Stimulated activated naive CD4-positive, alpha-beta T cell (primary cell): ENCODE measurements around the gene ZNF423.

Experiments used
- DNase-seq, 6 experiments: peaks; one replicate each; lab custom pipeline; 2025; lab: John Stamatoyannopoulos, UW

The ZNF423 gene

GRCh38 chr16:49599704-49600103 is 256.2 kb downstream of the ZNF423 start:
- no peak for DNase-seq

- no peak for DNase-seq
Measured at GRCh38 chr16:49599281-49599680, 256.6 kb downstream of the ZNF423 start.

DNA sequence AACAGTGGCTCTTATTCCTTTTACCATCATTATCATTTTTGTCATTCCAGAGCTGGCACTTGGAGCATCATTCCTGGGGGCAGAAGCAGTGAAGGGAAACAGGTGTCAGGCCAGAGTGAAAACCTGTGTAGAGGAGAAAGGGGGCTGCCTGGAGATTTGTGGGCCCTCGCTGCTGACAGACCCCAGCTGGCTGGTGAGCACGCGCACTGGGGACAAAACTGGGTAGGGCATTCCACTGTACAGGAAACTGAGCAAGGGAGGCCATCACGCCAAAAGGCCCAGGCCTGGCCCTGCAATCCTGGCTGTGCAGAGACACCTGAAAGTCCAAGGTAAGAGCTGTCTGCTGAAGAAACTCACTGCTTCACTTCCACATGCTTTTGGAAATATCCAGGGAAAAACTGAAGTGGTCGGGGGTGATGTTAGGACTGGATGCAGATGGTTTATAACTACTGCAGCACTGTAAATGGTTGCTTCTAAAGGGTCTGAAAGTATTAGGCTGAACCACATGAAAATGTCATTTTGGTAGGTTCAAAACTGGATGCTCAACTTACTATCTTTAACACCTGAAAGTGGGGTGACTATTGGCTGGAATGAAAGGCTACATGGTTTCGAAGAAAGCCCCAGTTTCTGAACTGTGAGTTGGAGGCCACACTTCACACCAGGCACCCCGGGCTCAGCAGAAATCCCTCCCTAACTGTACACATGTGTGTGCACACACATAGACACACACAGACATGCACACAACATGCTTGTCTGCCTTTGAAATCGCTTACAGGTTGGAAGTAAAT is 257.3 kb downstream of the ZNF423 start:
- no peak for DNase-seq

DNA sequence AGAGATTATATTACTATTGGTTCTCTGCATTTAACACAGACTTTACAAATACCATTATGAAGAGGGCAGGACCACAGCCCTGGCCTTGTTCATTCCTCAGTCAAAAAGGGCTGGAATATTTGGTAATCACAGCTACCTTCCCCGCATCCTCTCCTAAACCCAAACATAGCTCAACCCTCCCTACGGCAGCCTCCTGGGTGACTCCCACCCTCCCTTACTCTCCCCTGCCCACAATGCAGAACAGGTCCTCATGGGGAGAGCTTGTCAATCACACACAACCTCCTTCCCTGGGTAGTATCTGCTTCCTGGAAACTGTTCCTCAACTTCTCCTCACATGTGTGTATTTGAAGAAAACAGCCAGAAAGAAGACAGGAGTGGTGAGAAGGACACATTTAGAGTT is 258.1 kb downstream of the ZNF423 start:
- no peak for DNase-seq

- no peak for DNase-seq
Measured at GRCh38 chr16:49596648-49597291, 259.1 kb downstream of the ZNF423 start.

DNA sequence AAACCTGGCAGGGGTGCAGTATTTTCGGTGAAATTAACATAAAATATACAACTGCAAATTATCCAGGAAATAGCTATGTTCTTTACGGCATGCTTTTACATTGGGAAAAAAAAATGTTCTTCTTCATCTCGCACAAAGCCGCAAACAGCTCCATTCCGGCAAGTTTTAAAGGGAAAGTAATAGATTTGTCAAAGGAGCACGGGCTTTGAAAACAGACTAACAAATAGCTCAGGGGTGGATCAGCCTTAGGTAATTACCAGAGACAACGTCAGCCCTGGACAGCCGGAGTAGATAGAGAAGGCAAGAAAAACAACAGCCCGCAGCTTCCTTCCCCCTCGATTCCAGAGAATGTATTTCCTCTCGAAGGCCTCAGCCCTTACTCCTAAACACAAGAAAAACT is 259.8 kb downstream of the ZNF423 start:
- peak in 3 of 6 experiments; percentile 17 to 39 (median 24) for DNase-seq

- no peak for DNase-seq
Measured at GRCh38 chr16:49594685-49595498, 261.0 kb downstream of the ZNF423 start.

GRCh38 chr16:49594153-49594552 is 261.8 kb downstream of the ZNF423 start:
- DNase-seq, result no peak

DNA sequence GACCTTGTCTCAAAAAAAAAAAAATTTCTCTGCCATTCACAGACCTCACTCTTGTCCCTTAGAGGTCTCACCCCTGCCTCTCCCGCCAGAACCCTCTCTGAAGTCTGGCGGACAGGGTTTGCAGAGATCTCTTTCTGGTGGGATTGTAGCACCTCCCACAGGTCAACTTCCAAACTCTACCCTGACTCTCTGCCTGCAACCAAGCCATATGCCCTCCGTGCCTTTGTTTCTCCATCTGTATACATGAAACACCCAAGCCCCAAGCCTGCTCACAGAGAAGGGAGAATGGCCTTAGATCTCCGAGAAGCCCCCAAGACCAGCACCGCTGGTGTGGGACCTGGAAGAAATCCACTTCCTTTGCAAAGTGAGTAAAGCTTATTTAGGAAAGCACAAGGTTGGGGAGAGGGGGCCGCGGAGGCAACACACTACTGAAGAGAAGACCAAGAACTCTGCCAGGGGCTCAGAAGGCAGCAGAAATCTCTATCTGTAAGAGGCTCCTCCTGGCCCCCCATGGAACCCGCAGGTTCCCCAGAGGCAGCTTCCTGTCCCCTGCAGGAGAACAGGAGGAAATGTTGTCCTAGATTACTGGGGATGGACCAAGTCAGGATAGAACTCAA is 262.4 kb downstream of the ZNF423 start:
- no peak for DNase-seq

DNA sequence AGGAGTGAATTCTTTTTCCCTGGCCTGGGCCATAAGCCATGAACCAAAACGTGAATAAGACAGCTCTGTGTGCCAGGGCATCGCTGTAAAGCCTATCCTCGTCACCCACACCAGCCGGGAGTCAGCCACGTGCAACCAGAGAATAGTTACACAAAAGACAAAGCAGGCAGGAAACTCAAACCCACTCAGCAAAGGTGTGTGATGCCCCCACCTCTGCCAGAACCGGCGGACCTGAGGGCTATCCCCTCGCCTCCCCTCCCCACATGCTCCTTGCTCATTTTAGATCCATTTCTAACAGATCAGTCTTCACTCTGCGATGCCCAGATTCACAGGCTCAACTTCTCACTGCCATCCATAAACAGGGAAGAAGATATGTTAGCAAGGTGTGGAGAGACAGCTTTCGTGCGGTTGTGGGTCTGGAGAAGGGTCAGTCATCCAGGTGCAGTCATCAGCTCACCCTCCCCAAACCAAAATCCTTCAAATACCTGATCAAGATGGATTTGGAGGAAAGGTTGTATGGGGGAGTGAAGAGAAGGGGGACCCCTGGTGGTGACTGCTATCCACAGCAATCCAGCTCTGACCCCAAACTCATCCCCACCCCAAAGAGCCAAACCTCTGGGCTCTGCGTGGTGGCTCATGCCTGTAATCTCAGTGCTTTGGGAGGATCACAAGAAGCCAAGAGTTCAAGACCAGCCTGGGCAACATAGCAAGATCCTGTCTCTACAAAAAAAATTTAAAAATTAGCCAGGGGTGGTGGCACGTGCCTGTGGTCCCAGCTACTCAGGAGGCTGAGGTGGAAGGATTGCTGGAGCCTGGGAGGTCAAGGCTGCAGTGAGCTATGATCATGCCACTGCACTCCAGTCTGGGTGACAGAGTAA is 263.1 kb downstream of the ZNF423 start:
- DNase-seq, result peak; percentile 4 to 62 (median 32)

DNA sequence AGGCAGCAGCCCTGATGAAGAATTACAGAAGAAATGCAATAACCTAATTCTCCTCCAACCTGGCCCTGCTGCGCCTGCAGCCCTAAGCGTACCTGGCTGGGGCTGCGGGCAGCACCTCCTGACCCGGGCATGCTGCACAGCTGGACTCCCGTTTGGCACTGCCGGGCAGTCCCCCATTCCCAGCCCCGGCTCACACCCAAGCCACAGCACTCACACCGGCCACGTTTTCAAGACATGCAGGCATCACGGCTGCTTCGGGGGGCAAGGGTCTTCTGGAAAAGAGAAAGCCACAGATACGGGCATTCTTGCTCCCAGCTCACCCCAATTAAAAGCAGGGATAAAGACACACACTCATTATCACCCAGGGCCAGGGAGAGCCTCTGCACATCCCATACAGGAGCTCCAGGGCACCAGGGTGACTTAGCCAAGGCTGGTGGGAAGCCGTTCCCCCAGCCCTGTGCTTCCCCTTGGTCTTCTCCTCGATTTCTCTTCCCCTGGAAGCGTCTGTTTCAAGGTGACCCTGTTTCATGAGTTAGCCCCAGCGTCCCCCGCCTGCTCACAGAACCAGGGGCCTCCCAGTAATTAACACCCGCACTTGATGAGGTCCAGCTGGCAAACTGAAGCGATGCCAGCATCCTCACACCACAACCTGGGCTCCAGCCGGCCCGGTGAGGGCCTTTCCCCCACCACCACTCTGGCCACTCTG is 265.6 kb downstream of the ZNF423 start:
- no peak for DNase-seq

DNA sequence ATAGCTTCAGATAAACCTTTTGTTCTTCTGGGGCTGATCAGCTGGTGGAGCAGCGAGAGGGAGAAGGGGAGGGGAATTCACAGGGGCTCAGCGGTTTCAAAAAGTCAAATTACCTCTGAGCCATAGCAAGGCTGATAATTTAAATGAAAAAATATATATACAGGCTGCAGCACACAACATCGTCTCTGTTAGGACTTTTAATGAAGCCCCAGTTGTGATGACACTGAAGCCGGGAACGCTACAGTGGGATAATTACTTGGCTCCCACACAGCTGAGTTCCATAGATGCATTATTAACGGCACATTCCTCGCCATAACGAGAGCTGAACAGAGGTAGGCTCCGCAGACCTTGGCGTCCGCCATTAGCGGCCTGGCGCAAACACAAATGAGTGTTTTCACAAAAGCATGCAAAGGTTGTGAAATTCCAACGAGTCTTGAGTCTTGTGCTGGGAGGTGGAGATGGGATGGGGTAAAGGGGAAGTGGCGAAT is 266.3 kb downstream of the ZNF423 start:
- no peak for DNase-seq

DNA sequence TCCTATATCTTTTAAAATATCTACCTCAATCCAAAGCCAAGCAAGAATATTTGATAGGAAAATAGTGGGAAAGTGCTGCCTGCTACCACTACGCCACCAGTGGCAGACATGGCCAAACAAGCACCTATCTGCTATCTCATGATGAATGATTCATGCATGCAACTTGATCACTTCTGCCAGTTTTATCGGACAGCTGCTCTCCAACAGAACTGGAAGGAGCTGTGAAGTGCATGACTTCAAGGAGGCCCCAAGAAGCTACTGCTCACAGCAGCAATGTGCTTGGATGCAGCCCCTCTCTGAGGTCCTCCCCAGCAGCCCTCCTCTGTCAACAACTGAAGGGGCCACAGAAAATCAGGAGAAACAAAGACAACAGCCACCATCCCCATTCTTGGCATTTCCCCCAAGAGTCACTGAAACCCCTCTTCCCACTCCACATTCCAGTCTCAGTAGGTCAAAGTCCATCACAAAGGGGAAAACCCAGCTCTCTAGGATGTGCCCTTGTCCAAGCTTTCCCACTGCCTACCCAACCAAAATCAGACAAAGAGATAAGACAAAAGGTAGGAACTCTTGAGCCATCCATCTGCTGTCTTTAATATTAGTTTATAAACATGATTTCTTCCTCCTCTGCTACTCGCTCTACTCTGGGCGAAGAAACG is 267.1 kb downstream of the ZNF423 start:
- DNase-seq, result no peak

DNA sequence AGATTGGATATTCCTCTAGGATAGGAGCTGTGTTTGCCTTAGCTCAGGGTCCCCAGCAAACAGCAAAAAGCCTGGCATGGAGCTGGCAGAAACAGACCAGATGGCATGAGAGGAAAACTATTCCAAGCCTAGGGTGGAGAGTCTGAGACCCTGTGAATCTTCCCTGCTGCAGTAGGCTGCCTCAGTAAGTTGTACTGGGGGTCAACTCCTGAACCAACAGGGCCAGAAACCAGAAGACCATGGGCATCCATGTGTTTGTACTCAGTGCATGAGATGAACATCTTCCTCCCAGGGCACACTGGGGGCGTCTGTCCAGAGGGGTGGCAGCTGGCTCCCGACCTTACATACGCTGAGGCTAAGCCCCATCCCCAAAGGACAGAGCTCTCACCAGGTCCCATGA is 267.9 kb downstream of the ZNF423 start:
- DNase-seq, result no peak

DNA sequence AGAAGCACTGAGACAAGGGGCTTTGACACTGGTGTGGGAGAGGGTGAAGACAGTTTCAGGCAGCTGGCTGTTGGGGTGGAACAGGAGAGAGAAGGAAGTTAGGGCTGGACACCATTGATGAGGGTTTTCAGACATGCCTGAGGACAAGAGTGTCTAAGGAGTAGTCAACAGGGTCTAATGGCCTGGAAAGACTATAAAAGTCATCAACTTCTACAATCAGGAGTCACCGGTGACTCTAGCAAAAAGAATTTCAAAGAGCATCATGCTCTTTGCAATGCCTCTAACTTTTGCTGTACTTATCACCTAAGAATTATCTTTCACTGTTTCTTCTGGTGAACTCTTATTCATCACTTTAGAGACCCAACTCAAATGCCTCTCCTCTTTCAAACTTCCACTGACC is 268.4 kb downstream of the ZNF423 start:
- no peak for DNase-seq

DNA sequence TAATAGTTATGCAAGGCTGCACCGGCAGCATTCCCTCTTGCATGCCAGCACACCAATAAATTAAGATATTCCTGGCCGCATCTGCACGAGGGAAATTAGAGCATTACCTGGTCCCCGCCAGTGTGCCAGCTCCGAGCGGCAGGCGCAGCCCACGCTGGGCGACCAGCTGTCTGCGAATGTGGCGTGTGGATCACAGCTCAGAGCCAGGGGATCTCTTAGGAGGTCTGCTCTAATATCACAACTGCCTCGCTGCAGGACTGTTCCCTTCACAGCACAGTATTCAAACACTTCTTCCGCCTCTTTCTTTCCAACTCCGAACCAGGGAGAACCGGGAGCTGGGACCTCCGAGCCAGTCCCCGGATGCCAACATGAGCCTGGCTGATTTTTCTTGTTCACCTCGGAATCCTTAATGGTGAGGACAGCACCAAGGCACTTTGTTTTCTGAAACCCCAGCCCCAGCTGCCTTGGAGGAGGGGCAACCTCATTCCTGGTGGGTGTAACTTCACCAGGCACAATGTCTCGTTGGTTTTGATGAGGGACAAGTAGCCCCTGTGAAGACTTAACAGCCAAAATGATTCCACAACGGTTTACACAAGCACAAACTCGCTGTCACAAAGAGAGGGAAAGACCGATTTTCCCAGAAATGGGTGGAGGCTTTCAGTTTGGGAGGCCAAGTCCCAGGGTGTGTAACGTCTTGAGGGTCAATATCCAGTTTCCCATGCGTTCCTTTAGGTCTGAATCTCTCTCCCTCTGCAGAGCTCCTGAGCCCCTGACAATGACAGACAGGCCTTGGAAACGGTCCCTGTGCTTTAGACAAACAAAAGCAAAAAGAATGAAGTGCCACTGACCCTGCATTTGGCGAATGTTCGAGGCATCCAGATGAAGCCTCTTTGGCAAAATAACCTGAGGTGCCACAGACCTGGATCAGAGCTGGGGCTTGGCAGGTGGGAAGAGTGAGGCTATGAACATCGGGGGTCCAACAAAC is 269.2 kb downstream of the ZNF423 start:
- no peak for DNase-seq

DNA sequence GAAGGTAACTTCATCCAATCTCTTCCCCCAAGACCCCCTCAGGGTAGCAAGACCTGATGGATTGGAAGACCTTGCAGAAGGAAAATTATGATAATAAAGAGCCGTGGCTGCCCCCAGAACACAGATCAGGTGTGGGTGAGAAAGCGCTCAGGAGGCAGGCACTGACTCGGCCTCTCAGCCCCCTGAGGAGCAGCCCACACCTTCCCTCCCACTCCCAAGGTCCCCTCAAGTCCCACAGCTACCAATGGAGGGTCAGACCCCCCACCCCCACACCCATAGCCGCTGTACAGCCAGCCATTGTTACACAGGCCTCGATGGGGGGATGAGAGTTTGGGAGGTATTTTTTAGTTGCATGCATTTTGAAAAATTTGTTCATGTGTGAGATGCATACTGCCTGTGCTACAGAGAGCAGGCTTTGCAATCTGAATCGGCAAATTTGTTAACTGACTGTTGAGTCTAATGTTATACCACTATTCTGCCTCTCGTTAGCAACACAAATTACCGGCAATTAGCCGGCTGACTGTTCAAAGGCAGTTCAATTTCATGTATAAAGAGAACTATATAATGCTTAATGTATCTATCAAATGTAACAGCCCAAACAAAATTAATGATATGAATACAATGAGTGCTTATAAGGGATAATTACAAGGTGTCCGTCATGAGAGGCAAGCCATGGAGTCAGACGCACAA is 270.6 kb downstream of the ZNF423 start:
- DNase-seq, result no peak

DNA sequence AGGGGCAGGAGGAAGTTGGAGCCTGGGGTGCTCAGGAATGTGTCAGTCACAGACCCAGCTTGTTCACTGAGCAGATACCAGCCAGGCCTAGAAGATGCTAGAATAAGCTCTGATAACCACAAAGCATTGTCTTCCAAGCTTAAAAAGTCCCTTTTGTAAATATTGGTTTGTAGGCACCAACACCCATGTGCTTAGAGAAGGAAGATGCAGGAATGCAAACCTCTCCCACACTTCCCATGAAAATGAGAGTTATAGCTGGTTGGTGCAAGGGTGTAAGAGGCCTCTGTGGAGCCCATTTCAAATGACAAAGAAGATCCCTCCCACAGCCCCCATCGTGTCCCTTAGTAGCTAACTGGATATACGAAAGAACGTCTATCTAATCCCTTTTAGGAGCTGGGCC is 272.0 kb downstream of the ZNF423 start:
- DNase-seq, result no peak
